Activated T-helper 17 cell treated with anti-CD3 and anti-CD28 coated beads, Interleukin-2, amount 50 U/mL, for 72 hours (primary cell): ENCODE data around the gene IPP. TPM values are rescaled to one million over a fixed set of nuclear protein-coding genes. Genes with fewer than 3 reads are reported as not detected.

Source experiments
- ATAC-seq: fragments of 150-1000 bp; cut with Tn5 transposase; replicated peaks from 2 replicates; pipeline ENCODE4 v1.10.0; 2021; ENCODE audit warnings: mild to moderate bottlenecking, moderate library complexity
- H3K27ac Mint-ChIP-seq: one replicate; pipeline ENCODE4 v1.8.0; 2022; ENCODE audit warnings: mixed read lengths
- H3K27me3 Mint-ChIP-seq: one replicate; pipeline ENCODE4 v1.8.0; 2022; ENCODE audit warnings: mixed read lengths
- H3K36me3 Mint-ChIP-seq: one replicate; pipeline ENCODE4 v1.8.0; 2022; ENCODE audit warnings: low read depth, mild to moderate bottlenecking, mixed read lengths
- H3K4me1 Mint-ChIP-seq: one replicate; pipeline ENCODE4 v1.8.0; 2022; ENCODE audit warnings: mixed read lengths
- H3K4me3 Mint-ChIP-seq: one replicate; pipeline ENCODE4 v1.8.0; 2022; ENCODE audit warnings: mild to moderate bottlenecking, mixed read lengths
- H3K9me3 Mint-ChIP-seq: one replicate; pipeline ENCODE4 v1.8.0; 2022; ENCODE audit warnings: mixed read lengths
- total RNA-seq, 2 donors: library from RNA; stranded (reverse); gene quantifications; one replicate each; pipeline ENCODE4 v1.2.3, GENCODE V29; 2022

Gene IPP
- total RNA-seq = 10 to 100 TPM; 10.0 to 15.4 TPM

DNA sequence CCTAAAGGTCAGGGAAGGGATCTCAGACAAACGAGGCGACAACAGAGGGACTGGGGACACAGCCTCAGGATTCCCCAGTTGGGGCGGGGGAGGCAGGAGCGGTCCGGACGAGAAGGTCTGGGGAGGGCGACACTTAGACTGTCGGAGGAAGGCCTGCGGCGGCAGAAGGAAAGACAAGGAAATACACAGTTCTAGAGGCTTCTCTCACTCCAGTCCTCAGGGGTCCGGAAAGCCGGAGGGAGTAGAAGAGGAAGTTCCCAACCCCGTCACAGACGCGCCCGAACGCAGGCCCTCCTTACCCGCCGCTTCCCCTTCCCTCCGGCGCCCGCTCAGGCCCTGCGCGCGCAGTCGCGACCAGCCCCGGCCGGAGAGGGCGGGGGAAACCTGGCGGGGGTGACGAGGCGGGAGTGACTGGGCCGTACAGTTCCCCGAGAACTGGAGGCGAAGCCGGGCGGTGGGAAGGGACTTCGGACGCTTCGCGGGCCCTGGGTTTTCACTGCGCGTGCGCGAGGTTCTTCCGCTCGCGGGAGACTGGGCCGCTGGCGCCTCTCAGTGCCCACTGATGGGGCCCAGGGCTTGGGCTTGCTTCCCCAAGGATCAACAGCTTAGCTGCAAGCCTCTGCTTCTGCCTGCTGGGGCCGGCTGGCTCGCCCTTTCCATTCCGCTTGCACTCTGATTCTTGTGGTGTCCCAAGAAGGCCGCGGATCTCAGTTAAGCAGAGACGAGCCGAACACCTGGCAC, at the start of gene IPP:
IPP (minus strand) TSS at position 356 of the 741 bp plus-strand sequence. CDS start 4,242 bp downstream, outside the sequence.
- peak within 1 kb of the TSS; percentile 99 for H3K27ac Mint-ChIP-seq
- no peaks in the 10 kb centered on the region for H3K27me3 Mint-ChIP-seq
- H3K4me1 Mint-ChIP-seq = peaks cover 4% of the 10 kb centered on the region
- peak within 1 kb of the TSS; percentile 95 for H3K4me3 Mint-ChIP-seq
- H3K36me3 Mint-ChIP-seq = peaks cover 7% of the 10 kb centered on the region
- peak; percentile 98 for ATAC-seq
- no peaks in the 10 kb centered on the region for H3K9me3 Mint-ChIP-seq

DNA sequence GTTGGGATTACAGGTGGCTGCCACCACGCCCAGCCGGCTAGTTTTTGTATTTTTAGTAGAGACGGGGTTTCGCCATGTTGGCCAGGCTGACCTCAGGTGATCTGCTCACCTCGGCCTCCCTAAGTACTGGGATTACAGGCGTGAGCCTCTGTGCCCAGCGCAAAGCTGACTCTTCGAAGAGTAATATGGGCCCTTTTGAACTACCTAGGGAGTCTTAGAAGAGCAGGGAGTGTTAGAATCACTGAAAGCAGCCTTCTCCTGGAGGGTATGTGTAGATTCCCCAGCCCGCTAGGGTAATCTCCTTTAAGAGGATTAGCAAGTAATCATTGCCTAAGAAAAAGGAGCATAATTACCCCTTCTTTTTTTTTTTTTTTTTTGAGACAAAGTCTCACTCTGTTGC, 46.5 kb upstream of the IPP start:
- Mint-ChIP-seq H3K27me3 (peaks cover 3% of the 10 kb centered on the region), H3K4me3 (no peak overlapping the region), H3K9me3 (no peaks in the 10 kb centered on the region), H3K4me1 (peaks cover 2% of the 10 kb centered on the region), H3K27ac (no peak overlapping the region), H3K36me3 (no peaks in the 10 kb centered on the region)
- ATAC-seq = no peak

- Mint-ChIP-seq H3K4me1 (no peaks in the 10 kb centered on the region), H3K27ac (no peak overlapping the region), H3K9me3 (no peaks in the 10 kb centered on the region), H3K27me3 (peaks cover 3% of the 10 kb centered on the region), H3K36me3 (no peaks in the 10 kb centered on the region), H3K4me3 (no peak overlapping the region)
- ATAC-seq = no peak
Observed at GRCh38 chr1:45796381-45796780, 45.9 kb upstream of the IPP start.

- Mint-ChIP-seq H3K4me1 (no peaks in the 10 kb centered on the region), H3K27ac (no peak overlapping the region), H3K36me3 (no peaks in the 10 kb centered on the region), H3K4me3 (no peak overlapping the region), H3K9me3 (no peaks in the 10 kb centered on the region), H3K27me3 (peaks cover 3% of the 10 kb centered on the region)
- no peak for ATAC-seq
Observed at GRCh38 chr1:45793942-45794604, 43.6 kb upstream of the IPP start.

DNA sequence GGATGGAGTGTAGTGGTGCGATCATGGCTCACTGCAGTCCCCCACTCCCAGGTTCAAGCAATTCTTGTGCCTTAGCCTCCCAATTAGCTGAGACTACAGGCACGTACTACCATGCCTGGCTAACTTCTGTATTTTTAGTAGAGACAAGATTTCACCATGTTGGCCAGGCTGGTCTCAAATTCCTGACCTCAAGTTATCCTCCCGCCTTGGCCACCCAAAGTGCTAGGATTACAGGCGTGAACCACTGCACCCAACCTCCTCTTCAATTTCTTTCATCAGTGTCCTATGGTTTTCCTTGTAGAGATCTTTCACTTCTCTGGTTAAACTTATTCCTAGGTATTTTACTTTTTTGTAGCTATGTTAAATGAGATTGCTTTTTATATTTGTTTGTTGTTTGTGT, 42.3 kb upstream of the IPP start:
- Mint-ChIP-seq H3K9me3 (no peaks in the 10 kb centered on the region), H3K4me3 (no peak overlapping the region), H3K27ac (no peak overlapping the region), H3K27me3 (peaks cover 3% of the 10 kb centered on the region), H3K36me3 (no peaks in the 10 kb centered on the region), H3K4me1 (no peaks in the 10 kb centered on the region)
- no peak for ATAC-seq

- ATAC-seq = no peak
Observed at GRCh38 chr1:45789601-45790000, 39.1 kb upstream of the IPP start.

DNA sequence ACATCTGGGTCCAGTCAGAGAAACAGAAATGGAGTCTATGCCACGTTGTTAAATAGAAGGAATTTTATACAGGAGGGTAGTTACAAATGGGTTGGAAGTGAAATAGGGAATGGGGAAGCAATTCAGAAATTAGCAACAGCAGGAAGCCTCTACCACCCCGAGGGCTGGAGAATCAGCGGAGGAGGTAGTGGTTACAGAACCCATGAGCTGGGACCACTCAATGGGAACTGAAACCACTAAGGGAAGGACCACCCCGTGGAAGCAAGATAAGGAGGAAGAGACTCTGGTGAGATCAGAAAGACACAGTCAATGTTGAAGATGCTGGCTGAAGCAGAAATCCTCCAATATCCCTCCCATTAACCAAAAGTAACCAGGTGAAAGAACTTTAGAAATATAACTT, 37.5 kb upstream of the IPP start:
- Mint-ChIP-seq H3K27me3 (no peaks in the 10 kb centered on the region), H3K27ac (no peak overlapping the region), H3K4me3 (no peak overlapping the region), H3K36me3 (no peaks in the 10 kb centered on the region), H3K9me3 (no peaks in the 10 kb centered on the region), H3K4me1 (peaks cover 5% of the 10 kb centered on the region)
- ATAC-seq = no peak

More at GRCh38 chr1:45789601-45790000, 39.1 kb upstream of the IPP start:
- Mint-ChIP-seq H3K27me3 (peaks cover 3% of the 10 kb centered on the region), H3K9me3 (no peaks in the 10 kb centered on the region), H3K36me3 (no peaks in the 10 kb centered on the region), H3K4me1 (peaks cover 5% of the 10 kb centered on the region), H3K27ac (no peak overlapping the region), H3K4me3 (no peak overlapping the region)

DNA sequence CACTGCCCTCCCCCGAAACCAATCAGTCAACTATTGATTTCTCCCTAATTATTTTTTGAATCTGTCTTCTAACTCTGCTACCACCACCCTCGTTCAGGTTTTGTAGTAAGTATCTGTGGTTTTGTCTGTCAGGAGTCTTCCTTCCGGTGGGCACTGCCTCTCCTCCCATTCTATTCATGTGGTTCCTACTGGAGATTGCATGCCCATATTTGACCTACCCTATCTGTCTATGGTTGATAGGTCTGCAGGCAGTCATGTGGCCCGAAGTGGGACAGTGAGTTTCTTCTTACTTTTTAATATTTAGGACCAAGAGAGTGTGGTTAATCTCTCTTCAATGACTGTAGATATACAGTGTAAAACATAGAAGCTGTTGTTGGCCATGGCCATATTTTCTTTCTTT, 35.1 kb upstream of the IPP start:
- peak; percentile 98 for ATAC-seq
- H3K4me3 Mint-ChIP-seq = peak overlapping the region; percentile 54

DNA sequence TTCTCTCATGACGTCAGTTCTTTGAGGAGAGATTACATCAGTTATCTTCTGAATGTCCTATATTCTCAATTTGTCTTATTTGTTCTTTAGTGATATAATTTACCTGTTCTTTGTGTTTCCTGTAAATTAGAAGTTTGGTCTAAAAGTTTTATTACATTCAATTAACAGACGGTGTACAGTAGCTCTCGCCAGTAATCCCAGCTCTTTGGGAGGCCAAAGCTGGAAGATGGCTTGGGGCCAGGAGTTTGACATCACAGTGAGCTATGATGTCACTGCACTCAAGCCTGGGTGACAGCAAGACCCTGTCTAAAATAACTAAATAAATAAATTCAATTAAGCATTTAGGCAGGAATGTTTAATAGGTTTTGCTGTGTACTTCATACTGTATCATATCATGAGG, 25.3 kb upstream of the IPP start:
- ATAC-seq = no peak
- Mint-ChIP-seq H3K27me3 (no peaks in the 10 kb centered on the region), H3K4me1 (no peaks in the 10 kb centered on the region), H3K36me3 (no peaks in the 10 kb centered on the region), H3K4me3 (no peak overlapping the region), H3K9me3 (no peaks in the 10 kb centered on the region), H3K27ac (no peak overlapping the region)

More for the DNA sequence above, 35.1 kb upstream of the IPP start:
- Mint-ChIP-seq H3K36me3 (no peaks in the 10 kb centered on the region), H3K4me1 (peaks cover 5% of the 10 kb centered on the region), H3K9me3 (no peaks in the 10 kb centered on the region), H3K27me3 (no peaks in the 10 kb centered on the region), H3K27ac (no peak overlapping the region)

DNA sequence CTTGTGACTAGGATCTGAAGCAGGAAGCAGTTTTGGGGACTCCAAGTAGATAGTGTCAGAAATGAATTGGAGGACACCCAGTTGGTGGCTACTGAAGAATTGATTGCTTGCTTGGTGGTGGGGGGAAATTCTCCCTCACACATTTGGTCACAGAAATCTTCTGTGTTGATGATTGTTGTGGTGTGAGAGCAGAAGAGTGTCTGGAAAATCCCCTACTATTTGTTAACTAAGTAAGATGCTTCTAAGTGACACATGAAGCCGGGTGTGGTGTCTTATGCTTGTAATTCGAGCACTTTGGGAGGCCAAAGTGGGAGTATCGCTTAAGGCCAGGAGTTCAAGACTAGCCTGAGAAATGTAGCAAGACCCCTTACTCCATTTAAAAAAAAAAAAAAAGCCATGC, 22.5 kb upstream of the IPP start:
- ATAC-seq = no peak

GRCh38 chr1:45769261-45769932, 18.9 kb upstream of the IPP start:
- Mint-ChIP-seq H3K27ac (no peak overlapping the region), H3K9me3 (no peaks in the 10 kb centered on the region), H3K27me3 (no peaks in the 10 kb centered on the region), H3K4me1 (no peaks in the 10 kb centered on the region), H3K36me3 (no peaks in the 10 kb centered on the region), H3K4me3 (no peak overlapping the region)
- ATAC-seq = no peak

More for the DNA sequence above, 22.5 kb upstream of the IPP start:
- H3K36me3 Mint-ChIP-seq = no peaks in the 10 kb centered on the region
- no peak overlapping the region for H3K27ac Mint-ChIP-seq
- no peaks in the 10 kb centered on the region for H3K4me1 Mint-ChIP-seq
- H3K4me3 Mint-ChIP-seq = no peak overlapping the region
- no peaks in the 10 kb centered on the region for H3K9me3 Mint-ChIP-seq
- H3K27me3 Mint-ChIP-seq = no peaks in the 10 kb centered on the region

DNA sequence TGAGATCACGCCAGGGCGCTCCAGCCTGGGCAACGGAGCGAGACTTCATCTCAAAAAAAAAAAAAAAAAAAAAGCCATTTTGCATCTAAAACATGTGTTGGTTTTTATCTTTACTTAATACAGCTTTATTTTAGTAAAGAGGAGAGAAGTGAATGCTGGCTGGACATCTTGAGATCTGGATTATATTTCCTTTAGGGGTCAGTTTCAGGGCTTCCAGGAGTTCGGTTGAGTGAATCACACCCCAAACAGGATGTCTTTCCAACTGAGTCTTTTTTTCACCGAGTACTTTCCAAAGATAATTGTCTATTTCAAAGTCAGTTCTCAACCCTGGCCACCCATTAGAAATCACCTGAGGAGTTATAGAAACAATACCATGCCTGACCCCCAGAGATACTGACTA, 16.6 kb upstream of the IPP start:
- H3K27ac Mint-ChIP-seq = no peak overlapping the region
- no peak overlapping the region for H3K4me3 Mint-ChIP-seq
- no peak for ATAC-seq
- H3K4me1 Mint-ChIP-seq = no peaks in the 10 kb centered on the region
- peaks cover 4% of the 10 kb centered on the region for H3K27me3 Mint-ChIP-seq
- no peaks in the 10 kb centered on the region for H3K9me3 Mint-ChIP-seq
- H3K36me3 Mint-ChIP-seq = no peaks in the 10 kb centered on the region

DNA sequence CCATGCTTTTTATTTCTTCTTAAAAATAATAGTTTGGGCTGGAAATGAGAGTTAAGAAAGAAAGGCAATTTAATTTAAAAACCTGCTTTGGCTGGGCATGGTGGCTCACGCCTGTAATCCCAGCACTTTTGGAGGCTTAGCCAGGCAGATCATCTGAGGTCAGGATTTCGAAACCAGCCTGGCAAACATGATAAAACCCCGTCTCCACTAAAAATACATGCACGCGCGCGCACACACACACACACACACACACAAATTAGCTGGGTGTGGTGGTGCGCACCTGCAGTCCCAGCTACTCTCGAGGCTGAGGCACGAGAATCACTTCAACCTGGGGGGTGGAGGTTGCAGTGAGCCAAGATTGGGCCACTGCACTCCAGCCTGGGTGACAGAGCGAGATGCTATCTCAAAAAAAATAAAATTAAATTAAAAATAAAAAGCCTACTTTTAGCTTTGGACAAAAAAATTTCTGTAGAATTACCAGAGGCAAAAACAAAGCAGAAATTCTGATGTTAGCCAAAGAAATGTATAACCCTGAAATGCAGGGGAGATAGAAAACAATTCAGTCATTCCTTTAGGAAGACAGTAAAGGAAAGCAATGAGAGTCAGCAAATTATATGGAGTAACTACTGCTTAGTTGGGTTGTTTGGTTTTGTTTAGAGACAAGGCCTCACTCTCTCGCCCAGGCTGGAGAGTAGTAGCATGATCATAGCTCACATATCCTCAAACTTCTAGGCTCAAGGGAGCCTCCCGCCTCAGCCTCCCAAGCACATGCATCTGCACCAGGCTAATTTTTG, 15.7 kb upstream of the IPP start:
- H3K27me3 Mint-ChIP-seq = peaks cover 4% of the 10 kb centered on the region
- no peaks in the 10 kb centered on the region for H3K9me3 Mint-ChIP-seq
- ATAC-seq = no peak
- no peak overlapping the region for H3K4me3 Mint-ChIP-seq
- H3K4me1 Mint-ChIP-seq = no peaks in the 10 kb centered on the region
- H3K27ac Mint-ChIP-seq = no peak overlapping the region
- no peaks in the 10 kb centered on the region for H3K36me3 Mint-ChIP-seq

DNA sequence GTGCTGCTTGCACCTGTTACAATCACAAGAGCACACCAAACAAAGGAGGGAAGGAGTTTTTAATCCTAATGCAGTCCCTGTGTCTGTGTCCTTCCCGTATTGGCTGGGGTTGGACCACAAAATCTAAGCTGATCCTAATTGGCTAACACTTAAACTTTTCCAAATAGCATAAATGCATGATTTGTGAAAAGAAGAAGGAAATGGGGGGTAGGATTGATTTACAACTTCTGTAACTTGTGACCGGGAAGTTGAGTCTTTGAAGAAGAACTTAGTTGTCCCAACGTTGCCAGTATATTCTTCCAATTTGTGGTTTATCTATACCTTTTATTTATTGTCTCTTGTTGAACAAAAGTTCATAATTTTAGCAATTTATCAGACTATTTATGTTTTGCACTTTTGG, 11.8 kb upstream of the IPP start:
- no peaks in the 10 kb centered on the region for H3K9me3 Mint-ChIP-seq
- ATAC-seq = no peak

More for the DNA sequence above, 11.8 kb upstream of the IPP start:
- Mint-ChIP-seq H3K27me3 (peaks cover 4% of the 10 kb centered on the region), H3K4me3 (no peak overlapping the region), H3K27ac (no peak overlapping the region), H3K4me1 (no peaks in the 10 kb centered on the region), H3K36me3 (no peaks in the 10 kb centered on the region)
